HepG2 (cell line): ENCODE results near the gene FAAP100. TPM values are rescaled to one million over a fixed set of nuclear protein-coding genes. Genes with fewer than 3 reads are reported as not detected.

Experiments used
- POGZ ChIP-seq: sonication (generic); formaldehyde crosslinking; IDR thresholded peaks from 2 replicates; pipeline ENCODE4 v1.4.0; 2020; ENCODE audit warnings: mild to moderate bottlenecking, missing genetic modification reagents
- RARA ChIP-seq: IDR thresholded peaks from 2 replicates; pipeline ENCODE4 v1.6.1; 2016; ENCODE audit warnings: missing genetic modification reagents, missing compliant biosample characterization
- RBM22 ChIP-seq: fragments of 200-400 bp; formaldehyde crosslinking; optimal IDR thresholded peaks from 2 replicates; pipeline ENCODE3; 2017; ENCODE audit warnings: mild to moderate bottlenecking, low read length, moderate library complexity
- RBM39 ChIP-seq: fragments of 200-400 bp; formaldehyde crosslinking; IDR thresholded peaks from one replicate; pipeline ENCODE4 v1.6.1; 2018; ENCODE audit warnings: antibody characterized with exemption, mild to moderate bottlenecking, low read depth, low read length; ENCODE audit not compliant: poor library complexity, severe bottlenecking
- REPIN1 ChIP-seq: sonication (generic); formaldehyde crosslinking; IDR thresholded peaks from 2 replicates; pipeline ENCODE4 v1.8.0; 2022; ENCODE audit warnings: missing genetic modification reagents, low read depth, mild to moderate bottlenecking, borderline replicate concordance
- SP4 ChIP-seq: sonication (generic); formaldehyde crosslinking; IDR thresholded peaks from 2 replicates; pipeline ENCODE4 v1.8.1; 2023; ENCODE audit warnings: mild to moderate bottlenecking, missing genetic modification reagents
- SRSF9 ChIP-seq: fragments of 200-400 bp; formaldehyde crosslinking; IDR thresholded peaks from 2 replicates; pipeline ENCODE4 v1.6.1; 2018; ENCODE audit warnings: borderline replicate concordance, mild to moderate bottlenecking, low read depth, low read length; ENCODE audit not compliant: insufficient read depth, poor library complexity, severe bottlenecking
- ZBTB3 ChIP-seq: sonication (generic); formaldehyde crosslinking; IDR thresholded peaks from 2 replicates; pipeline ENCODE4 v1.4.0; 2020; ENCODE audit warnings: low read depth, mild to moderate bottlenecking, moderate library complexity, missing genetic modification reagents, borderline replicate concordance
- ZKSCAN8 ChIP-seq: IDR thresholded peaks from 2 replicates; pipeline ENCODE4 v1.6.1; 2016; ENCODE audit warnings: borderline replicate concordance, missing genetic modification reagents, missing compliant biosample characterization
- ZNF570 ChIP-seq: sonication (generic); formaldehyde crosslinking; IDR thresholded peaks from 2 replicates; pipeline ENCODE4 v1.4.0; 2020; ENCODE audit warnings: mild to moderate bottlenecking, missing genetic modification reagents, borderline replicate concordance
- polyA plus RNA-seq, 8 experiments: library from polyadenylated mRNA; depleted of rRNA in 3 of 8; stranded (reverse) in 7 of 8; unstranded in 1 of 8; fragments of >200 nt; fragmentation: Illumina TruSeq in 4 of 8; extraction: Trizol in 4 of 8; gene quantifications; 2 replicates each; pipeline versions ENCODE4 v1.2.1 to v1.2.3, GENCODE V29; 2011 to 2016; ENCODE audit warnings: low read depth in 4 of 8, missing spikeins in 1 of 8, mixed read lengths in 1 of 8; ENCODE audit not compliant: insufficient read depth in 1 of 8
- total RNA-seq, 5 experiments: library from RNA; depleted of rRNA; stranded (reverse); fragments of >200 nt; fragmentation: Illumina TruSeq; extraction: Trizol; gene quantifications; 2 replicates each; pipeline ENCODE4 v1.2.3, GENCODE V29; 2016; ENCODE audit warnings: low read depth in 1 of 5
- TF ChIP-seq, protein P1 (sequence below), 2 experiments: sonication (generic) in 1 of 2; formaldehyde crosslinking in 1 of 2; IDR thresholded peaks; 2 replicates each; pipeline versions ENCODE4 v1.6.1 to v1.9.0; 2014 to 2022; ENCODE audit warnings: antibody characterized with exemption in 1 of 2, borderline replicate concordance in 1 of 2, inconsistent platforms in 1 of 2, low read depth in 1 of 2, missing genetic modification reagents in 1 of 2
- TF ChIP-seq, protein P2 (sequence below): sonication (generic); formaldehyde crosslinking; IDR thresholded peaks from 2 replicates; pipeline ENCODE4 v1.4.0; 2020; ENCODE audit warnings: mild to moderate bottlenecking, missing genetic modification reagents
- TF ChIP-seq, protein P3 (sequence below): sonication (generic); formaldehyde crosslinking; IDR thresholded peaks from 2 replicates; pipeline ENCODE4 v1.4.0; 2020; ENCODE audit warnings: low read depth, mild to moderate bottlenecking, missing genetic modification reagents
- TF ChIP-seq, protein P4 (sequence below): IDR thresholded peaks from 2 replicates; pipeline ENCODE4 v1.6.1; 2016; ENCODE audit warnings: missing compliant biosample characterization, missing genetic modification reagents, borderline replicate concordance
- TF ChIP-seq, protein P5 (sequence below): sonication (generic); formaldehyde crosslinking; IDR thresholded peaks from 2 replicates; pipeline ENCODE4 v1.4.0; 2020; ENCODE audit warnings: missing genetic modification reagents

The FAAP100 gene
- total and polyA plus RNA-seq, 2 of the 13 experiments (the other 11 are each of a cell fraction or from before 2014, with no cell fraction given): 7.6 to 20.8 TPM

DNA sequence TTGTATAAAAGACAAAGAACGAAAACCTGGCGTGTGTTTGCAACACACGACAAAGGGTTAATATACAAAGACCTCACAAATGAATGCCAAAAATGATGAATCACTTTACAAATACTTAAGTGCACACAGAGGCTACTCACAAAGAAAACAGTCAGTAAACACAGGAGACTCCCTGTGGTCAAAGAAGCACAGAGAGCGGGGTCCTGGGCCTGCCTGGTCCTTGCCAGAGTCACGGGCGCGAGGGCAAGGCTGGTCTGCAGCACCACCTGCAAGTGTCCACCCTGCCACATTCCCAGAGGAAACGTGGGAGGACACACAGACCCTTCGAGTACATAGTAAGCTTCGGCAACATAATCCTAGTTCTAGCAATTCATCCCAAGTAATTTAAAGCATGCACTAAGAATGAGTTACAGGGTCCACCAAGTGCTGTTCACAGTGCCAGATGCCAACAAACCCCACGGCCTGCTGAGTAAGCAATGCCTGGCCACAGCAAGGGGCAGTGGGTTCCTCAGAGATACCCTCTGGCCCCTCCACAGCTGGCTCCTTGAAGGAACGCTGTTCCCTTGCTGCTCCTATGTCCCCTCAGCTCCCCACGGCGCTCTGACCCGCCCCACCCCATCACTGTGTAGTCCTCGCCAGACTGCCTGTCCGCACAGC is 24.6 kb upstream of the FAAP100 start (continued):
- TF ChIP-seq, protein P1, sequence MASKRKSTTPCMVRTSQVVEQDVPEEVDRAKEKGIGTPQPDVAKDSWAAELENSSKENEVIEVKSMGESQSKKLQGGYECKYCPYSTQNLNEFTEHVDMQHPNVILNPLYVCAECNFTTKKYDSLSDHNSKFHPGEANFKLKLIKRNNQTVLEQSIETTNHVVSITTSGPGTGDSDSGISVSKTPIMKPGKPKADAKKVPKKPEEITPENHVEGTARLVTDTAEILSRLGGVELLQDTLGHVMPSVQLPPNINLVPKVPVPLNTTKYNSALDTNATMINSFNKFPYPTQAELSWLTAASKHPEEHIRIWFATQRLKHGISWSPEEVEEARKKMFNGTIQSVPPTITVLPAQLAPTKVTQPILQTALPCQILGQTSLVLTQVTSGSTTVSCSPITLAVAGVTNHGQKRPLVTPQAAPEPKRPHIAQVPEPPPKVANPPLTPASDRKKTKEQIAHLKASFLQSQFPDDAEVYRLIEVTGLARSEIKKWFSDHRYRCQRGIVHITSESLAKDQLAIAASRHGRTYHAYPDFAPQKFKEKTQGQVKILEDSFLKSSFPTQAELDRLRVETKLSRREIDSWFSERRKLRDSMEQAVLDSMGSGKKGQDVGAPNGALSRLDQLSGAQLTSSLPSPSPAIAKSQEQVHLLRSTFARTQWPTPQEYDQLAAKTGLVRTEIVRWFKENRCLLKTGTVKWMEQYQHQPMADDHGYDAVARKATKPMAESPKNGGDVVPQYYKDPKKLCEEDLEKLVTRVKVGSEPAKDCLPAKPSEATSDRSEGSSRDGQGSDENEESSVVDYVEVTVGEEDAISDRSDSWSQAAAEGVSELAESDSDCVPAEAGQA (IDR thresholded peaks at IDR 0.05; ENCODE audit: low read depth): no peak
- TF ChIP-seq, protein P1 (CRISPR knock-in tag; IDR thresholded peaks at IDR 0.05; ENCODE audit: borderline replicate concordance): no peak
- TF ChIP-seq SP4 (CRISPR knock-in tag) (no peak), POGZ (no peak), RARA (CRISPR knock-in tag) (peak; percentile 52), ZBTB3 (CRISPR knock-in tag) (no peak), RBM39 (peak; percentile 25), REPIN1 (CRISPR knock-in tag) (no peak), ZNF570 (CRISPR knock-in tag) (no peak), SRSF9 (no peak), RBM22 (peak; percentile 22), ZKSCAN8 (CRISPR knock-in tag) (peak; percentile 27; the same call in 1 of the 2 replicates)
- TF ChIP-seq, protein P2, sequence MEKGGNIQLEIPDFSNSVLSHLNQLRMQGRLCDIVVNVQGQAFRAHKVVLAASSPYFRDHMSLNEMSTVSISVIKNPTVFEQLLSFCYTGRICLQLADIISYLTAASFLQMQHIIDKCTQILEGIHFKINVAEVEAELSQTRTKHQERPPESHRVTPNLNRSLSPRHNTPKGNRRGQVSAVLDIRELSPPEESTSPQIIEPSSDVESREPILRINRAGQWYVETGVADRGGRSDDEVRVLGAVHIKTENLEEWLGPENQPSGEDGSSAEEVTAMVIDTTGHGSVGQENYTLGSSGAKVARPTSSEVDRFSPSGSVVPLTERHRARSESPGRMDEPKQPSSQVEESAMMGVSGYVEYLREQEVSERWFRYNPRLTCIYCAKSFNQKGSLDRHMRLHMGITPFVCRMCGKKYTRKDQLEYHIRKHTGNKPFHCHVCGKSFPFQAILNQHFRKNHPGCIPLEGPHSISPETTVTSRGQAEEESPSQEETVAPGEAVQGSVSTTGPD: no peak
- TF ChIP-seq, protein P3, sequence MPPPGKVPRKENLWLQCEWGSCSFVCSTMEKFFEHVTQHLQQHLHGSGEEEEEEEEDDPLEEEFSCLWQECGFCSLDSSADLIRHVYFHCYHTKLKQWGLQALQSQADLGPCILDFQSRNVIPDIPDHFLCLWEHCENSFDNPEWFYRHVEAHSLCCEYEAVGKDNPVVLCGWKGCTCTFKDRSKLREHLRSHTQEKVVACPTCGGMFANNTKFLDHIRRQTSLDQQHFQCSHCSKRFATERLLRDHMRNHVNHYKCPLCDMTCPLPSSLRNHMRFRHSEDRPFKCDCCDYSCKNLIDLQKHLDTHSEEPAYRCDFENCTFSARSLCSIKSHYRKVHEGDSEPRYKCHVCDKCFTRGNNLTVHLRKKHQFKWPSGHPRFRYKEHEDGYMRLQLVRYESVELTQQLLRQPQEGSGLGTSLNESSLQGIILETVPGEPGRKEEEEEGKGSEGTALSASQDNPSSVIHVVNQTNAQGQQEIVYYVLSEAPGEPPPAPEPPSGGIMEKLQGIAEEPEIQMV: no peak
- TF ChIP-seq, protein P4, sequence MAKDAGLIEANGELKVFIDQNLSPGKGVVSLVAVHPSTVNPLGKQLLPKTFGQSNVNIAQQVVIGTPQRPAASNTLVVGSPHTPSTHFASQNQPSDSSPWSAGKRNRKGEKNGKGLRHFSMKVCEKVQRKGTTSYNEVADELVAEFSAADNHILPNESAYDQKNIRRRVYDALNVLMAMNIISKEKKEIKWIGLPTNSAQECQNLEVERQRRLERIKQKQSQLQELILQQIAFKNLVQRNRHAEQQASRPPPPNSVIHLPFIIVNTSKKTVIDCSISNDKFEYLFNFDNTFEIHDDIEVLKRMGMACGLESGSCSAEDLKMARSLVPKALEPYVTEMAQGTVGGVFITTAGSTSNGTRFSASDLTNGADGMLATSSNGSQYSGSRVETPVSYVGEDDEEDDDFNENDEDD: no peak
- TF ChIP-seq, protein P5, sequence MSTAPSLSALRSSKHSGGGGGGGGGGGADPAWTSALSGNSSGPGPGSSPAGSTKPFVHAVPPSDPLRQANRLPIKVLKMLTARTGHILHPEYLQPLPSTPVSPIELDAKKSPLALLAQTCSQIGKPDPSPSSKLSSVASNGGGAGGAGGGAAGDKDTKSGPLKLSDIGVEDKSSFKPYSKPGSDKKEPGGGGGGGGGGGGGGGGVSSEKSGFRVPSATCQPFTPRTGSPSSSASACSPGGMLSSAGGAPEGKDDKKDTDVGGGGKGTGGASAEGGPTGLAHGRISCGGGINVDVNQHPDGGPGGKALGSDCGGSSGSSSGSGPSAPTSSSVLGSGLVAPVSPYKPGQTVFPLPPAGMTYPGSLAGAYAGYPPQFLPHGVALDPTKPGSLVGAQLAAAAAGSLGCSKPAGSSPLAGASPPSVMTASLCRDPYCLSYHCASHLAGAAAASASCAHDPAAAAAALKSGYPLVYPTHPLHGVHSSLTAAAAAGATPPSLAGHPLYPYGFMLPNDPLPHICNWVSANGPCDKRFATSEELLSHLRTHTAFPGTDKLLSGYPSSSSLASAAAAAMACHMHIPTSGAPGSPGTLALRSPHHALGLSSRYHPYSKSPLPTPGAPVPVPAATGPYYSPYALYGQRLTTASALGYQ (CRISPR knock-in tag): no peak
